HG02588 (cell line): ENCODE measurements around the gene METTL9.

Experiments
- ATAC-seq: cut with Tn5 transposase; IDR thresholded peaks from one replicate; pipeline ENCODE4 v1.9.1; 2021; ENCODE audit warnings: mild to moderate bottlenecking, moderate library complexity; ENCODE audit not compliant: unreplicated experiment

The METTL9 gene

DNA sequence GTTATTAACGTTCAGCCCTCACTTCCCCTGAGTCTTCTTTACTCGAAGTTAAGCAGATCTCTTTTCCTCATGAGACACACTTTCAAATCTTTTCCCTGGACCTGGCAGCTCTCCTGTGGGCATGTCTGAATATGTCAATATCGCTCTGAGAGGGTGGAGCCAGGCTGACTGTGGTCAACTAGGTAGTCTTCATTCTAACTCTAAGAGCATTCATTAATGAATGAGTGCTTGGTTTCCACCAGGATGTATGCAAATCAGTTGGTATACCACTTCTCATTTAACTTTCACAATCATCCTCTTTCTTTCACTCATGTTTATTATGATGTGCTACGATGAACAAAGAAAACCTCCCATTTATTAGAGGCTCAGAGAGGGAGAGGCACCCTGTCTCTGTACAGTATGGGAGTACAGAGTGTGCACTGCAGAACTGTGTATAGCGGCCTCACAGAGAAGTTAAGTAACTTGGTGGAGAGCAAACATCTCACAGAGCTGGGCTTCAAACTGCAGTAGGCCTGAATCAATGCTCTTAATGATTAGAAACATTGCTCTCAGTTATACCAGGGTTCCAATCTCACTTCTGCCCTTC, 104.3 kb downstream of the METTL9 start:
- peak; percentile 47 for ATAC-seq

DNA sequence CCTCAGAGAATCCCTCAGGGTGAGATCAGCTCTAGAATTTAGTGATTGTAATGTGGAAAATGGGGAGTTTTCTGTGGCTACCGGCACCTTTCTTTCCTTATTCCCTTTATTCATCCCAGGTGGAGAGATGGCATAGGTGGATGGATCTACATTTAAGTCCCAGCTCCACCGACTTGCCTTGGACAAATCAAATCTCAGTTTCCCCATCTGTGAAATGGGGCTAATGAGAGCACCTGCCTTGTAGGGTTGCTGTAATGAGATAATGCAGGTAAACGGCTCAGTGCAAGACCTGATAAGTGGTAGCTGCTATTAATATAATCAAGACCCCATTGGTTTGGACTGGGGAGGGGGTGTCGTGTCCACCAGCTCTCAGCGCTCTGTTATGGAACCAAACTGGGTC, 104.9 kb downstream of the METTL9 start:
- no peak for ATAC-seq

- no peak for ATAC-seq
Observed at GRCh38 chr16:21704733-21705132, 105.4 kb downstream of the METTL9 start.
